Left lung (tissue), 10 donors: ENCODE results near the gene MAN2A1. TPM values are rescaled to one million over a fixed set of nuclear protein-coding genes. Genes with fewer than 3 reads are reported as not detected.

Source experiments
- ATAC-seq: fragments of 200-7000 bp; cut with Tn5 transposase; one replicate; pipeline ENCODE4 v1.9.1; 2020; ENCODE audit warnings: moderate library complexity
- DNase-seq, 4 donors: peaks; one replicate each; pipeline ENCODE4 v3.0.0-alpha.2; 2013 to 2020
- H3K27ac ChIP-seq, 2 donors: fragments of 200-600 bp; sonication (generic) in 1 of 2; one replicate each; pipeline versions ENCODE4 v1.5.0 to v1.8.0; 2020 to 2021
- H3K27me3 ChIP-seq, 2 donors: fragments of 200-600 bp; sonication (generic) in 1 of 2; one replicate each; pipeline versions ENCODE4 v1.5.0 to v1.8.0; 2020 to 2021
- H3K36me3 ChIP-seq, 2 donors: fragments of 200-600 bp; sonication (generic) in 1 of 2; one replicate each; pipeline versions ENCODE4 v1.5.0 to v1.8.0; 2020 to 2021
- H3K4me1 ChIP-seq, 2 donors: fragments of 200-600 bp; one replicate each; pipeline ENCODE4 v1.8.0; 2021
- H3K4me3 ChIP-seq, 2 donors: fragments of 200-600 bp; sonication (generic) in 1 of 2; one replicate each; pipeline versions ENCODE4 v1.5.0 to v1.8.0; 2020 to 2021; ENCODE audit warnings: mild to moderate bottlenecking in 1 of 2
- H3K9me3 ChIP-seq, 2 donors: fragments of 200-600 bp; sonication (generic) in 1 of 2; one replicate each; pipeline versions ENCODE4 v1.5.0 to v1.8.0; 2020 to 2021
- intact Hi-C, 2 donors: fragments of 100-400 bp; cut with DNase I; formaldehyde crosslinking; loops; one replicate each; pipeline versions ENCODE4 v1.11.2 to v1.14.2; 2022
- polyA plus RNA-seq, 6 donors: library from polyadenylated mRNA; unstranded; fragments of 120-200 nt; gene quantifications; one replicate each; pipeline ENCODE4 v1.2.1, GENCODE V29; 2013; ENCODE audit not compliant: insufficient read length in 6 of 6
- total RNA-seq, 2 donors: library from RNA; stranded (reverse); fragmentation: NEBNext Ultra II Directional; extraction: Animal tissue kit (Norgen Biotek cat#: 25700); gene quantifications; one replicate each; pipeline ENCODE4 v1.2.1, GENCODE V29; 2021
- TF ChIP-seq, protein P1 (sequence below), 2 donors: fragments of 200-600 bp; sonication (generic) in 1 of 2; IDR thresholded peaks; one replicate each; pipeline versions ENCODE4 v1.5.0 to v1.8.0; 2021; ENCODE audit warnings: antibody characterized with exemption in 2 of 2
- donor health status: DM: no; HTN: yes; CAD: no.
- donor health status: DM: no; HTN: no; CAD: no.

MAN2A1 gene
- total and polyA plus RNA-seq, 8 donors: 42.2 to 54.7 (median 47.9) TPM

DNA sequence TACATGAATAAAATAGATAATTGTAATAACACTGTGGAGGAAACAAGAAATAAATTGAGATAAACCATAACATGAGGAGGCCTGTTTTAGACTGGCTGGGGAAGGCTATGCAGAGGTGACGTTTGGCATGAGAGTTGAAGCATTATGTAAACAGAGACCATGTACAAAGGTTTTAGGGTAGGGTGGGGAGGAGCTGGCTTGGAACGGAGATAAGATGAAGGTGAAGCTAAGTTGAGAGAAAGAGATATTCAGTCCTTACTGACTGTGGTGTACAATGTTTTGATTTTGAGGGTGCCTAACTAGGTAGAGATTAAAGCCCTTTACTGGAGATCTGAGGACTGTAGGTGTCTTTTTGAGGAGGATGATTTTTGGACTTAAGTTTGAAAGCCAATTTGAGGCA is 17.8 kb downstream of the MAN2A1 start:
- no peak overlapping the region for H3K27ac ChIP-seq
- no peaks in the 10 kb centered on the region for H3K27me3 ChIP-seq
- H3K36me3 ChIP-seq: no peaks in the 10 kb centered on the region
- H3K4me1 ChIP-seq: no peaks in the 10 kb centered on the region
- H3K4me3 ChIP-seq: no peak overlapping the region
- DNase-seq (no peak), ATAC-seq (no peak)
- TF ChIP-seq, protein P1, sequence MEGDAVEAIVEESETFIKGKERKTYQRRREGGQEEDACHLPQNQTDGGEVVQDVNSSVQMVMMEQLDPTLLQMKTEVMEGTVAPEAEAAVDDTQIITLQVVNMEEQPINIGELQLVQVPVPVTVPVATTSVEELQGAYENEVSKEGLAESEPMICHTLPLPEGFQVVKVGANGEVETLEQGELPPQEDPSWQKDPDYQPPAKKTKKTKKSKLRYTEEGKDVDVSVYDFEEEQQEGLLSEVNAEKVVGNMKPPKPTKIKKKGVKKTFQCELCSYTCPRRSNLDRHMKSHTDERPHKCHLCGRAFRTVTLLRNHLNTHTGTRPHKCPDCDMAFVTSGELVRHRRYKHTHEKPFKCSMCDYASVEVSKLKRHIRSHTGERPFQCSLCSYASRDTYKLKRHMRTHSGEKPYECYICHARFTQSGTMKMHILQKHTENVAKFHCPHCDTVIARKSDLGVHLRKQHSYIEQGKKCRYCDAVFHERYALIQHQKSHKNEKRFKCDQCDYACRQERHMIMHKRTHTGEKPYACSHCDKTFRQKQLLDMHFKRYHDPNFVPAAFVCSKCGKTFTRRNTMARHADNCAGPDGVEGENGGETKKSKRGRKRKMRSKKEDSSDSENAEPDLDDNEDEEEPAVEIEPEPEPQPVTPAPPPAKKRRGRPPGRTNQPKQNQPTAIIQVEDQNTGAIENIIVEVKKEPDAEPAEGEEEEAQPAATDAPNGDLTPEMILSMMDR (IDR thresholded peaks at IDR 0.05): no peak
- H3K9me3 ChIP-seq: no peaks in the 10 kb centered on the region
- intact Hi-C loops: no loop called here

DNA sequence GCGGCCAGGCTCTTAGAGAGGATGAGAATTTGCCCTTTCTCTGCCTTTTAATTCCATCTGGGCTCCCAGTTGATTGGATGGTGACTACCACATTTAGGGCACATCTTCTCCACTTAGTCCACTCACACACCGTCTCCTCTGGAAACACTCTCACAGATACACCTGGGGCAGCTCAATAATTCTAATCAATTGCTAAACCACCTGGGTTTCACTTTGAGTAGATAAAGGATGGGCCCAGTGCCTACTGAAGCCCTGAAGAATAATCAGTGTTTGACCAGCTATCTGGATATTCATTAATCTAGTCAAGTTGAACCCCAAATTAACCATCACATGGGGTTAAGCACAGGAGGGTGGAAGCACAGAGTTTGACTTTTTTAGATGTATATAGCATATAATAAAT is 19.1 kb downstream of the MAN2A1 start:
- ATAC-seq (no peak), DNase-seq (no peak)
- H3K27ac ChIP-seq: no peak overlapping the region
- H3K4me3 ChIP-seq: no peak overlapping the region
- no peaks in the 10 kb centered on the region for H3K9me3 ChIP-seq
- no peaks in the 10 kb centered on the region for H3K36me3 ChIP-seq
- TF ChIP-seq, protein P1 (IDR thresholded peaks at IDR 0.05): no peak
- no peaks in the 10 kb centered on the region for H3K27me3 ChIP-seq
- intact Hi-C loops: no loop called here
- H3K4me1 ChIP-seq: no peaks in the 10 kb centered on the region

DNA sequence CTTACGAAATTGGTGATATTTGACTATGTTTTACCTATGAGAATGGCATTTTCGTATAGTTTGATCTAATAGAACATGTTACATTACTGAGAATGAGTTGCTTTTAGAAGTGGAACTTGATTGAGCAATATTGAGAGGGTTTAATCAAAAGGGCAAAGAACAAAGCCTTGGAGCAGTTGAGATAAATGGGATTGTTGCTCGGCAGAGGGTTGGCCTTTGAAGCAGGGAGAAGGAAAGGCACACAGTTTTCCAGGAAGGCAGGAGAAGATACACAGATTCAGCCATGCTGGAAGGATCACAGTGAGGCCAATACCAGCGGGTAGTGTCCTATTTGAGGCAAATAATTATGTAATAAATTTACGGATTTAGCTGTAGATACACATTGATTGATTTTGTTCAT is 19.5 kb downstream of the MAN2A1 start:
- H3K4me3 ChIP-seq: no peak overlapping the region
- ATAC-seq: no peak
- TF ChIP-seq, protein P1 (IDR thresholded peaks at IDR 0.05): no peak
- no peaks in the 10 kb centered on the region for H3K27me3 ChIP-seq
- H3K27ac ChIP-seq: no peak overlapping the region
- intact Hi-C loops: no loop called here
- no peak for DNase-seq
- no peaks in the 10 kb centered on the region for H3K36me3 ChIP-seq
- H3K4me1 ChIP-seq: no peaks in the 10 kb centered on the region
- H3K9me3 ChIP-seq: no peaks in the 10 kb centered on the region

DNA sequence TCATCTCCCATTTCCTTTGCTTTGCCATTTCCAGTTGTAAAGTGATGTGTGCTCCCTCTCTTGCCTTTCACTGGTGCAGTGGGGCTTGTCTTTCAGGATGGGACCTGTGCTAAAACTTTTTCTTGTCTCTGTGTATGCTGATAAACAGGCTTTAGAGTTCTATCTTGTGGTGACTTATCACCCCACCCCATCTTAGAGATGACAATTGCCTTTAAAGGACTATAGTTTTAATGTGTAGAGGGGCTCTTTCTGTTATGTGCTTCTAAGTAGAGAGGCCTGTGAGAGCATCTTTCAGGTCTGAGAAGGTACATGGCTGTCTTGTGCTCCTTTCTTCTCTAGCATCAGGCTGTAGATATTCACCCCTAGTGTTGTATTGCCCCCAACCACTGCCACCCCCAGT is 21.9 kb downstream of the MAN2A1 start:
- Histone ChIP-seq H3K36me3 (peaks cover 0 to 2% of the 10 kb centered on the region in 2 donors), H3K27me3 (no peaks in the 10 kb centered on the region), H3K9me3 (no peaks in the 10 kb centered on the region), H3K27ac (no peak overlapping the region), H3K4me3 (no peak overlapping the region), H3K4me1 (no peaks in the 10 kb centered on the region)
- TF ChIP-seq, protein P1 (IDR thresholded peaks at IDR 0.05): no peak
- DNase-seq (no peak), ATAC-seq (no peak)
- intact Hi-C loops: no loop called here

DNA sequence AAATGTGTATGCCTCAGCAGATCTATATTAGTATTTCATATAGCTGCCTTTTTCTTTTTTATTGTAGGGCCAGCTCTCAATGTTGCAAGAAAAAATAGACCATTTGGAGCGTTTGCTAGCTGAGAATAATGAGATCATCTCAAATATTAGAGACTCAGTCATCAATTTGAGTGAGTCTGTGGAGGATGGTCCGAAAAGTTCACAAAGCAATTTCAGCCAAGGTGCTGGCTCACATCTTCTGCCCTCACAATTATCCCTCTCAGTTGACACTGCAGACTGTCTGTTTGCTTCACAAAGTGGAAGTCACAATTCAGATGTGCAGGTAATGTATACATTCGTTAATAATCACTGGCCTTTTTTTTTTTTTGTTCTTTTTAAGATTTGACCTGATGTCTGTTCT is 23.7 kb downstream of the MAN2A1 start:
- DNase-seq (no peak), ATAC-seq (no peak)
- Histone ChIP-seq H3K4me1 (no peaks in the 10 kb centered on the region), H3K9me3 (no peaks in the 10 kb centered on the region), H3K27ac (no peak overlapping the region), H3K4me3 (no peak overlapping the region), H3K27me3 (no peaks in the 10 kb centered on the region), H3K36me3 (peaks cover 0 to 11% of the 10 kb centered on the region in 2 donors)
- TF ChIP-seq, protein P1 (IDR thresholded peaks at IDR 0.05): no peak
- intact Hi-C loops: no loop called here
